D721Med (cell line): ENCODE measurements around the gene ABCA6.

Experiments
- DNase-seq: peaks from one replicate; pipeline ENCODE4 v3.0.0; 2011; ENCODE audit warnings: low spot score; ENCODE audit not compliant: insufficient read length
- FAIRE-seq: peaks from 2 replicates; lab custom pipeline; 2011; peaks lifted over from hg19 to GRCh38; lab: Jason Lieb, UNC
- CTCF ChIP-seq: IDR thresholded peaks from 2 replicates; pipeline ENCODE4 v1.5.1; 2012; ENCODE audit warnings: mild to moderate bottlenecking, control low read depth; ENCODE audit not compliant: insufficient read depth; ENCODE audit errors: missing control alignments

The ABCA6 gene

GRCh38 chr17:69062860-69063581 lies 78.7 kb downstream of the ABCA6 start:
- no peak for TF ChIP-seq CTCF
- FAIRE-seq (no peak), DNase-seq (no peak)

GRCh38 chr17:69061721-69062556 lies 79.8 kb downstream of the ABCA6 start:
- no peak for FAIRE-seq
- DNase-seq, result no peak
- TF ChIP-seq CTCF, result no peak

GRCh38 chr17:69060822-69061221 lies 80.9 kb downstream of the ABCA6 start, which contains the start of gene ABCA9:
ABCA9 (minus strand) TSS chr17:69060927; CDS start chr17:69051126, 9,801 bp downstream.
- DNase-seq (no peak), FAIRE-seq (no peak)
- TF ChIP-seq CTCF, result no peak

DNA sequence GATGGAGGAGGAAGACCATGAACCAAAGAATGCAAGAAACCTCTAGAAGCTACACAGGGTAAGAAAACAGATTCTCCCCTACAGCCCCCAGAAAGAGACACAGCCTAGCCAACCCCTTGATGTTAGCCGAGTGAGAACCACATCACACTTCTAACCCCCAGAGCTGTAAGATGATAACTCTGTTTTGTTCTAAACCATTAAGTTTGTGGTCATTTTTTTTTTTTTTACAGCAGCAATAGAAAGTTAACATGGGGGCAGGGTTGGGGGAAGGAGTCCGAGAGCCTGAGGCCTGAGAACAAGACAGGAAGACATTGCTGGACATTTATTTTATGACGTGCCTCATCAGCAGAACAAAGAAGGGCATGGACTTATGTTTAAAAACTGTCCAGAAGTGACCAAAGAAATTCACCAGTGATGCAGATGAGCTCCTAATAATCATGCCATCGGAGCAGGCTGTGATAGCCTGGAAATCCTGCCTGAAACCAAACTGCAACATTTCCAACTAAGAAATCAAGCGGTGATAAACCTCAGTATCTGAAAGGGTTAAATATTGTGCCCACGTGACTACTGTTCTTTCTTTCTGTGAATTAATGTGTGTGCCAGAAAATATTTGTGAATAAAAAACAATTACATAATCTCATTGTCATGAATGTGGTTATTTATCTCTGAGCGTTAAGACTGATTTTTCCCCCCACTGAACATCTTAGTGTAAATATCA lies 82.1 kb downstream of the ABCA6 start:
- DNase-seq, result no peak
- TF ChIP-seq CTCF, result no peak

DNA sequence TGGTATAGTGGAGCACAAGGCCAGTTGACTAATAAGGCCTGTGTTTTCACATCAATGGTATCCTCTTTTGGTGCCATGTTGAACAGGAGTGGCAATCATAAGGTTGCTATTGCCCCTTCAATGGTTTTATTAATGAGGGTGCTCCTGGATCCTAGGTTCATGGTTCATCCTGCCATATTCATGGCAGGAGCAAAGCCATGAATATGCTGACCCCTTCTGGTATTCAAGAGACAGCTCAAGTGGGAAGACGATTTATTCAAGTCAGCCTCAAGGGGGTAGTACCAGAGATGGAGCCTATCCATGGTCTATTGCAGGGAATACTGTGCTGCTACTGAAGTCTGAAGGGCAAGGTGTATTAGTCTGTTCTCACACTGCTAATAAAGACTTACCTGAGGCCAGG lies 83.5 kb downstream of the ABCA6 start:
- FAIRE-seq, result no peak
- peak; percentile 19 for TF ChIP-seq CTCF
- no peak for DNase-seq

More for the DNA sequence above, 82.1 kb downstream of the ABCA6 start:
- FAIRE-seq, result no peak

- FAIRE-seq (no peak), DNase-seq (no peak)
- no peak for TF ChIP-seq CTCF
Measured at GRCh38 chr17:69057280-69057679, 84.4 kb downstream of the ABCA6 start.
